HG02759 (cell line): ENCODE results near the gene MAPK1.

Experiments used
- ATAC-seq: cut with Tn5 transposase; IDR thresholded peaks from one replicate; pipeline ENCODE4 v1.9.1; 2021; ENCODE audit warnings: mild to moderate bottlenecking, moderate library complexity; ENCODE audit not compliant: unreplicated experiment

Gene MAPK1

DNA sequence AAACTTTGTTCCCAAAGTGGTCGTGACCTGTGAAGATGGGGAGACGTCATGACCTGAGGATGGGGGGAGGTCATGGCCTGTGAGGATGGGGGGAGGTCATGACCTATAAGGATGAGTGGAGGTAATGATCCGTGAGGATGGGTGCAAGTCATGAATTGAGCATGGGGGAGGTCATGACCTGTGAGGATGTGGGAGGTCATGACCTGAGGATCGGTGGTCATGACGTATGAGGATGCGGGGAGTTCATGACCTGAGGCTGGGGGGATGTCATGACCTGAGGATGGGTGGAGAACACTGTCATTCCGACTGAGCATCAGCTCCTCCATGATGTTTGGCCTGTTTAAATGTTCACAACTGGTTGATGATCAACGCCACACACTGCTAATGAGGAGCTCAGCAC lies 157.8 kb downstream of the MAPK1 start:
- ATAC-seq: no peak

DNA sequence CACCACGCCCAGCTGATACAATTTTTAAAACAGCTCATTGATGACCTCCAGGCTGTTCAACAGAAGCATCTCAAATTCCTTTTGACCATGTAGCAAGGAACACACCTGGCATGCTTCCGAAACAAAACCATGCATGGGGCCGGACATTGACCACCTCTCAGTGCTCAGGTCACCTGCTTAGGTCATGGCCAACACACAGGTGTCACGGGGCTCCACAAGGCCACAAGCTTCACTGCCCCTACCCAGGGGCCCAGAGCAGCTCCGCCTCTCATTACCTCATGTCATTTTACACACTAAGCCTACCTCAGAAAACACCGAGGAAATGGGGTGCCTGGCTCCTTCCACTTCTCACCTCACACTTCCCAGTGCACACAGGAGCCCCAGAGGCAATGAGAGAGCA lies 158.5 kb downstream of the MAPK1 start:
- ATAC-seq: no peak

GRCh38 chr22:21707677-21708076 lies 159.8 kb downstream of the MAPK1 start:
- ATAC-seq: no peak
